CD4-positive, alpha-beta T cell treated with Interleukin-4 for 4 hours (primary cell): ENCODE results near the gene DUSP8.

Experiments
- DNase-seq: peaks from one replicate; pipeline ENCODE4 v3.0.0-alpha.2; 2020

Gene DUSP8

DNA sequence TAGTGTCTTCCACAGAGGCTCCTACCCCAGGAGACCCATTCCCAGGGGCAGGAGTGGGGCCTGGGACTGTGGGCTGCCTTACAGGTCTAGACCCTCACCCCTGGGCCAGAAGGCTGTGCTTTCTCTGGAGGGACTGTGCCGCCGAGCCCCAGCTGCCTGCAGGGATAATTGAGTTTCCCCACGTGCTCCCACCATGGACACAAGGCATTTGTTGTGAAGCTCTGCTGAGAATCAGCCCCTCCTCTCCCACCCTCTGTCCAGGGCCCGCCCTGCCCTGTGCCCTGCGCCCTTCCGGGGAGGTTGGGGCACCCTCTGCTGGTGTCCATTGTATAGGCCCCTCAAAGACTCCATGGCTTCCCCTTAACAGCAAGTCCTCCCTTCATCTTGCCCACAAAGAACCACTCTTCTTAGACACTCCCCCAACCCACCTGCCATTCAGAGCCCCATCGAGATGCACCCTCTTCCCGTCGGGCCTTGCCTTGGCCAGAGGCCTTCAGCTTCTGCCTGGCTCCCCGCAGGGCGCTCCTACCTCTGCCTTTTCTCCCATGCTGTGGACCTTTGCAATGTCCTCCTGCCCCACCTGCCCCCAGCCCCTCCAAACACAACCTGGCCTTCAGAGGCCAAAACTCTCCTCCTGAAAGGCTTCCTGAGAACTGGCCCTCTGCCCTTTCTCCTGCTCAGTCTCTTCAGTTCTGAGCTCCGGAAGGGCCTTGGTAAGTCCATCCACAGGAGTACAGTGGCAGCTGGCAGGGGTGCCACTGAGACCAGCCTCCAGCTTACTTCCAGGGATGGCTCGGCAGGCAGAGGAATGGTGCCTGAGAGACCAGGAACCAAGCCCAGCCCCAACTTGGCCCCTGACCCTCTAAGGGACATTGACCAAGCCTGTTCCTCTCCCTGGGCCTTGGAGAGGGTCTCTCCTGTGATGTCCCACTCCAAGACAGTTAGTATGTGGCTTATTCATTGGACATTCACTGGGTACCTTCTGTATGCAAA lies 22.4 kb downstream of the DUSP8 start:
- DNase-seq = no peak

DNA sequence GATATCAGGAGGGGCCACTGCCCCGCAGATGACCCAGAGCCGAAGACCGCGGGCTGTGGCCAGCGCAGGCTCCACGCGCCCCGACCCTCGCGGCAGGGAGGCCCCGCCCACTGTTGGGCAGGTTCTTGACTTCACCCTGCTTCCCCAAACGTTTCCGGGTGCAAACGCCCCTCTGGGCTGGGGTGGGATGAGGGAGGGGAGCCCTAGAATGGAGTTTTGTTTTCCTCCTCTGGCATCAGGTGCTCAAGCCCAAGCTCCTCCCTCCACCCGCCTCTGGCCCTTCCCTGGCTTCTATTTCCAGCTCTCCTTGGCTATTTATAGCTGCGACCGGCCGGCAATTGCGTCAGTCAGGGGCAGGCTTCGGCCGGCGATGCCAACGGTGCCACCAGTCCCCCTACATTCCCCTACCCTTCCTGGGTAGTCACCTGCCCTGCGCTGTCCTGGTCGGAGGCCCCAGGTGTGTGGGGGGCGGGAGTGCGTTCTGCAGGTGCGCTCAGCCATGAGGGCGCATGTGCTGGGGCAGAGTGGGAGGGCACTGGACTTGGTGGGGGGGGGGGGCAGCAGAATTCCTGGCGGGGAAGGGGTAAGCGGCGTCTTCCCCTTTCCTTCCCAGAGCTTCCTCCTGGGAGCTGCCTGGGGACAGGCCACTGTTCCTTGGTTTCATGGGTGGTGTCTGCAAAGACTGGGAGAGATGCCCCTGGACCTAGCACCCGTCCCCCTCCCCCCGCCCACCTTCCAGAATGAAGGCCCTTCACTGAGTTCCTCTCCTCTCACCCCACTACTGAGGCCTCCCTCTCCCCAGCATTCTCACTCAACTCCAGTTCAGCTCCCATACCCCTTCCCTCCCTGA lies 23.6 kb downstream of the DUSP8 start:
- DNase-seq = no peak

- DNase-seq = no peak
Measured at GRCh38 chr11:1547467-1548098, 24.5 kb downstream of the DUSP8 start.

GRCh38 chr11:1546536-1547466 lies 25.3 kb downstream of the DUSP8 start:
- DNase-seq = peak; percentile 15

GRCh38 chr11:1546077-1546535 lies 26.0 kb downstream of the DUSP8 start:
- DNase-seq = no peak

DNA sequence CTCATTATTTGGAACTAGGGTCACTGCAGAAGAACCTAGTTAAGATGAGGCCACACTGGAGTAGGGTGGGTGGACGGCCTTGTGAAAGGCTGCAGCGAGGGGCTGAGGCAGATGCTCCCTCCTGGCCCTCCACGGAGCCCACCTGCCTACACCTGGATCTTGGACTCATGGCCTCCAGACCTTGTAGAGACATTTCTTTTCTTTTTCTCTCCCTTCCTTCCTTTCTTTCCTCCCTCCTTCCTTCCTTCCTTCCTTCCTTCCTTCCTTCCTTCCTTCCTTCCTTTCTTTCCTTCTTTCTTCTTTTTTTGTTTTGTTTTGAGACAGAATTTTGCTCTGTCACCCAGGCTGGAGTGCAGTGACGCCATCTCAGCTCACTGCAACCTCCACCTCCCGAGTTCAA lies 26.6 kb downstream of the DUSP8 start:
- DNase-seq = no peak

DNA sequence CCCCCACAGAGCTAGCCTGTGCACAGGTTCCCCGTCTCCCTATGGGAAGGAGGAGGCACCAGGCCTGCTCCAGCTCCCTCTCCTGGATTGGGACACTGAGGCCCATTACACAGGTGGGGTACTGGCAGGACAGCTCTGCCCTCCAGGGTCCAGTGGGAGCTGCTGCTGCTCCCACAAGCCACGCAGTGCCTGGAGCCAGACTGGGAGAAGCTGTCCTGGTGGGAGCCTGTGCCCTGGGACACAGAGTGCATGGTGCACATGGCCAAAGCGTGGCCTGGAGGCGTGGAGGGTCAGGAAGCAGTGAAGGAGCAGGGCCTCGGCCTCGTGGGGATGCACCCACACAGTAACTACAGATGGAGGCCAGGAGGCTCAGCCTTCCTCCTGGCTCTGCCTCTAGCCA lies 27.5 kb downstream of the DUSP8 start:
- DNase-seq = no peak

DNA sequence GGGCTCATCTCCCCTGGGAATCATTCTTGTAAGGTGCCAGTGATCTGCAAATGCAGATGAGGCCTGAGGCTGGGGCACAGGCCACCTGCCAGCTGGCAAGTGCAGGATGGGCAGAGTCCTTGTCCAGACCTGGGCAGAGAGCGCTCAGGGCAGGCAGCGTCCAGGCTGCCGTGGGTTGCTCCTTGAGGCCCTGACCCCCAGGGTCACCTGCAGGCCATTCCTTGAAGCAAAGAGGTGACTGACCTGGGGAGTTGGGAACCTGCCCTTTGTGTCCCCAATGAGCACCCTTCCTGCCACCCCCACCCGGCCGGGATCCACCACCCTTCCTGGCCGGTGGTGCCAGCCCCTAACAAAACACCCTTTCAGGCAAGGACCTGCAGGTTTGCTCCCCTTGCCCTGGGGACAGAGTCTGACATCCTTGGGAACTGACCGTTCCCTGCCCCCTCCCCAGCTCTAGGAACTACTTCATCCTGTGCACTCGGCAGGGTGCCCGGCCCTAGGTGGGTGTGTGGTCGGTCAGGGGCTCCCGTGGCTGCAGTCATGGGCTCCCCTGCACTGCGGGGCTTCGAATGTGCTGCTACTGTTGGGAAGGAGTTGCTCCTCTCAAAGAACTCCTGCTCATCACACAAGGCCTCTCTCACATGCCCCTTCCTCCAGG lies 28.3 kb downstream of the DUSP8 start:
- no peak for DNase-seq

DNA sequence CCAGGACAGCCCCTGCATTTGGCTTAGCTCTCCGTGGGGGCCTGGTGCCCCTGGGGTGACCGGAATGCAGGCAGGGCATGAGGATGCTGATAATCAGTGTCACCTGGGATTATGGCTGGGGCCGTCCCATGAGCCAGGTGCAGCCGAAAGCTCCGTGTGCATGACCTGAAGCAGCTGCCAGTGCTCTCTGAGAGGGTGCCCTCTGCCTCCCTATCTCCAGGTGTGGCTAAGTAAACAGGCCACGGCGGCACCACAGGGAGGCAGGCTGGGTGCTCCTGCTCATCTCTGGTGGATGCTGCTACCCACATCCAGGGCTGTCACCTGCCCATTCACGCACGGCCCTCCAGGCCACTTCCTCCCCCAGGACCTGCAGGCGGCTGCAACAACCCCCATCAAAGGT lies 29.8 kb downstream of the DUSP8 start:
- no peak for DNase-seq

GRCh38 chr11:1541474-1542204 lies 30.4 kb downstream of the DUSP8 start:
- DNase-seq = no peak

GRCh38 chr11:1540074-1540473 lies 32.0 kb downstream of the DUSP8 start:
- no peak for DNase-seq

GRCh38 chr11:1538153-1538552 lies 33.9 kb downstream of the DUSP8 start:
- DNase-seq = no peak

- no peak for DNase-seq
Measured at GRCh38 chr11:1536065-1536843, 35.8 kb downstream of the DUSP8 start.

DNA sequence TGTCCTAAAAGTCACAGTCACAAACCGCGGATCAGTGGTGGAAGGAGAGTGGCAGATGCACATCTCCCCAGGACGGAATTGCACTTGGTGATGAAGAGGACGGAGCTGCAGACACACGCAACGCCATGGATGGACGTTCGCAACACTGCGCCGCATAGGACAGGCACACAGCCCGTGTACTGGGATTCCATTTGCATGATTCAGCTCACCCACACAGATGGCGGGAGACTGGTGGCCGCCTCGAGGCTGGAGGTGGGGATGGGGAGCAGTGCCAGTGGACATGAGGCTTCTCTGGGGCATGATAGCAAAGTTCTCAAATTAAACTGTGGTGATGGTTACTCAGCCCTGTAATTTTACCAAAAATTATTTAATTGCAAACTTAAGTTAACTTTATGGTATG lies 37.4 kb downstream of the DUSP8 start:
- no peak for DNase-seq

- DNase-seq = no peak
Measured at GRCh38 chr11:1534171-1534570, 37.9 kb downstream of the DUSP8 start.

- DNase-seq = no peak
Measured at GRCh38 chr11:1533342-1533725, 38.7 kb downstream of the DUSP8 start.

DNA sequence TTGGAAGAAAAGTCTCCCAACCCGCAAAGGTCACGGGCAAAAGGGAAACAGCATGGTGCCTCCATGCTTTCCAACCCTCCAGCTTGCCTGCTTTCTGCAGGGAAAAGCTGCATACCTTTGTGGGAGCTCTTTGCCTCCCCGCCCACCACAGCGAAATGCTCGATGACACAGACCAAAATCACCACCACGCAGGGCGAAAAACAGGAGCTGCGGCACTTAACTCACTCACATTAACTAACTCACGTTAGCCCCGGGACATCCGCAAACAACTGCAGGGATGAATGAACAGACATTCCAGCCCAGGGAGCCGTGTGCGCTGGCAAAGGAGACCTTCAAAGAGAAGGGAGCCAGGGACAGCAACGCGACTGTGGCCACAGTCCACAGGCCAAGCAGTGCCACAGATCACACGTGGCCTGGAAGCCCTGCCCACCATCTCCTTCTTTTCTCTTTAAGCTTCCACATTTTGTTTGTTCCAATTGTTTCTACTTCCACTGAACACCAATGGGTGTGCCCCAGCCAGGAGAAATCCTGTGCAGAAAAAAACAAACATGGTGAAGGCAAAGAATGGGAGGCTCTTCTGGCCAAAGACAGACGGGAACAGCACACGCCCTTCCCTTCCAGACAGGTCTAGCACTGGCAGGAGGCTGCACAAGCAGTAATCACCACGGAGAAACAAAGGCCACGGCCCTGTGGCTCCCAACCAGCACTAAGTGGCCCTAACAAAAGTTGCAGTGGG lies 39.3 kb downstream of the DUSP8 start:
- no peak for DNase-seq

GRCh38 chr11:1532014-1532586 lies 40.0 kb downstream of the DUSP8 start:
- no peak for DNase-seq
